Endothelial cell of umbilical vein (primary cell): Measurements from ENCODE around the gene RELN.

Experiments
- JUN ChIP-seq: IDR thresholded peaks from 2 replicates; pipeline ENCODE4 v1.6.1; 2011; ENCODE audit warnings: borderline replicate concordance, low read depth; ENCODE audit not compliant: insufficient read length, insufficient read depth
- POLR2A ChIP-seq: IDR thresholded peaks from 2 replicates; pipeline ENCODE4 v1.6.1; 2012; ENCODE audit warnings: low read depth, mild to moderate bottlenecking, control low read depth, low read length
- POLR2AphosphoS5 ChIP-seq: IDR thresholded peaks from 2 replicates; pipeline ENCODE4 v1.6.1; 2012; ENCODE audit warnings: low read depth, mild to moderate bottlenecking, control low read depth, low read length, moderate library complexity; ENCODE audit not compliant: insufficient read depth
- TF ChIP-seq, protein P1 (sequence below), 2 donors: IDR thresholded peaks; 1 replicate in 1 of 2; 2 replicates in 1 of 2; pipeline ENCODE4 v1.5.1; 2011; ENCODE audit warnings: low read length in 2 of 2, mild to moderate bottlenecking in 2 of 2, moderate library complexity in 2 of 2, control low read depth in 1 of 2, inconsistent platforms in 1 of 2, low read depth in 1 of 2; ENCODE audit not compliant: insufficient read depth in 1 of 2; ENCODE audit errors: extremely low read depth in 1 of 2

DNA sequence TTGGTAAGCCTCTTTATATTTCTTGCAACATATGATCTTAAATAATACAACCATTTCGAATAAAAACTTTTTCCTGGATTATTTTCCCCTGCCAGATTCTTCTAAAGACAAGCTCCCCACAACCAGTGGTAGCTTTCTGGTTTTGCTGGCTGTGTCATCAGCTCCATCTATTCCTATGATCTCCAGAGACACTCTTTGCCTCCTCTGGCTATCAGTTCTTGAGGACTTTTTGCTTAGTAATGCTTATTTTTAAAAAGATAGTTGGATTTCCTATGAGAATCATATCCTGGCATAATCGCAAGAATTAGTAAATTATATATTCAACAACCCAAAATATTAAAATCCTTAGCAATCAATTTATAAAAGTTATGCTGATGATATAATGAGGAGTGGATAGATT, 439.7 kb downstream of the RELN start:
- TF ChIP-seq, protein P1, sequence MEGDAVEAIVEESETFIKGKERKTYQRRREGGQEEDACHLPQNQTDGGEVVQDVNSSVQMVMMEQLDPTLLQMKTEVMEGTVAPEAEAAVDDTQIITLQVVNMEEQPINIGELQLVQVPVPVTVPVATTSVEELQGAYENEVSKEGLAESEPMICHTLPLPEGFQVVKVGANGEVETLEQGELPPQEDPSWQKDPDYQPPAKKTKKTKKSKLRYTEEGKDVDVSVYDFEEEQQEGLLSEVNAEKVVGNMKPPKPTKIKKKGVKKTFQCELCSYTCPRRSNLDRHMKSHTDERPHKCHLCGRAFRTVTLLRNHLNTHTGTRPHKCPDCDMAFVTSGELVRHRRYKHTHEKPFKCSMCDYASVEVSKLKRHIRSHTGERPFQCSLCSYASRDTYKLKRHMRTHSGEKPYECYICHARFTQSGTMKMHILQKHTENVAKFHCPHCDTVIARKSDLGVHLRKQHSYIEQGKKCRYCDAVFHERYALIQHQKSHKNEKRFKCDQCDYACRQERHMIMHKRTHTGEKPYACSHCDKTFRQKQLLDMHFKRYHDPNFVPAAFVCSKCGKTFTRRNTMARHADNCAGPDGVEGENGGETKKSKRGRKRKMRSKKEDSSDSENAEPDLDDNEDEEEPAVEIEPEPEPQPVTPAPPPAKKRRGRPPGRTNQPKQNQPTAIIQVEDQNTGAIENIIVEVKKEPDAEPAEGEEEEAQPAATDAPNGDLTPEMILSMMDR (IDR thresholded peaks at IDR 0.05; ENCODE audit: extremely low read depth in 1 of 2, insufficient read depth in 1 of 2, low read depth in 1 of 2, low read length in 2 of 2), result no peak
- TF ChIP-seq POLR2A (no peak), JUN (no peak), POLR2AphosphoS5 (no peak)
